MCF 10A (cell line): ENCODE data around the gene C1orf210. TPM values are rescaled to one million over a fixed set of nuclear protein-coding genes. Genes with fewer than 3 reads are reported as not detected.

Experiments used
- BruUV-seq: library from RNA; stranded (reverse); fragments of 400-500 nt; replicated peaks from 2 replicates; lab custom pipeline; 2021; lab: Mats Ljungman, UMichigan
- CTCF ChIA-PET: fragments of 300-600 bp; sonication (Branson Sonifier 250); formaldehyde crosslinking; extraction: SDS; loops from one replicate; lab custom pipeline; 2021; ENCODE audit warnings: antibody characterized with exemption, inconsistent platforms; lab: Yijun Ruan, JAX
- POLR2A ChIA-PET: fragments of 300-600, 350-650 bp; sonication (Branson Sonifier 250); formaldehyde crosslinking; extraction: SDS; loops from one replicate; lab custom pipeline; 2020; ENCODE audit warnings: antibody characterized with exemption, inconsistent platforms; lab: Yijun Ruan, JAX
- DNase-seq: peaks from one replicate; pipeline ENCODE4 v3.0.0-alpha.2; 2018; ENCODE audit not compliant: unreplicated experiment
- H3K27ac Mint-ChIP-seq: one replicate; pipeline ENCODE4 v1.8.0; 2022; ENCODE audit warnings: mild to moderate bottlenecking, low read depth, mixed read lengths; ENCODE audit not compliant: unreplicated experiment
- H3K27me3 Mint-ChIP-seq: one replicate; pipeline ENCODE4 v1.8.0; 2022; ENCODE audit warnings: mixed read lengths; ENCODE audit not compliant: insufficient read depth, unreplicated experiment
- H3K36me3 Mint-ChIP-seq: one replicate; pipeline ENCODE4 v1.8.0; 2022; ENCODE audit warnings: mild to moderate bottlenecking, moderate library complexity, mixed read lengths; ENCODE audit not compliant: insufficient read depth, unreplicated experiment
- H3K4me1 Mint-ChIP-seq: one replicate; pipeline ENCODE4 v1.8.0; 2022; ENCODE audit warnings: mixed read lengths; ENCODE audit not compliant: insufficient read depth, unreplicated experiment
- H3K4me3 Mint-ChIP-seq: one replicate; pipeline ENCODE4 v1.8.0; 2022; ENCODE audit warnings: mild to moderate bottlenecking, moderate library complexity, mixed read lengths; ENCODE audit not compliant: unreplicated experiment
- H3K9me3 Mint-ChIP-seq: one replicate; pipeline ENCODE4 v1.8.0; 2022; ENCODE audit warnings: mixed read lengths; ENCODE audit not compliant: unreplicated experiment
- CTCF ChIP-seq: fragments of 200-600 bp; IDR thresholded peaks from one replicate; pipeline ENCODE4 v1.8.0; 2022; ENCODE audit warnings: antibody characterized with exemption, mild to moderate bottlenecking; ENCODE audit not compliant: unreplicated experiment
- intact Hi-C: fragments of 100-400 bp; cut with micrococcal nuclease; formaldehyde crosslinking; loops from 2 replicates; pipeline ENCODE4 v1.14.1; 2022
- total RNA-seq: library from RNA; stranded (reverse); gene quantifications from 2 replicates; pipeline ENCODE4 v1.2.3, GENCODE V29; 2022

The C1orf210 gene
- total RNA-seq, 1 experiment from 2014 or later = 1.6 TPM

DNA sequence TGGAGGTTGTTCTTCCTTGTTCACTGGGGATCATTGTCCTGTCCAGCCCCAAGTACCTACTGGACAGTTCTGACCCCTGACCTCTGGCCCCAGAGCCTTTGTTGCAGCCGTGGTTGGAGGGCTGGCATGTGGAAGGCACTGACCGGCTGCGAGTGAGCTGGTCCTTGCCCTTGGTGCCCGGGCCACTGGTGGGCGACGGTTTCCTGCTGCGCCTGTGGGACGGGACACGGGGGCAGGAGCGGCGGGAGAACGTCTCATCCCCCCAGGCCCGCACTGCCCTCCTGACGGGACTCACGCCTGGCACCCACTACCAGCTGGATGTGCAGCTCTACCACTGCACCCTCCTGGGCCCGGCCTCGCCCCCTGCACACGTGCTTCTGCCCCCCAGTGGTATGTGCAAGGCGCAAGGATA, 26.8 kb upstream of the C1orf210 start:
- H3K36me3 Mint-ChIP-seq = no peaks in the 10 kb centered on the region
- CTCF ChIA-PET = interaction anchor here (1.1 kb wide), 1 partner anchor 27 kb away, joined by 3 read pairs; the partner anchor contains the start of gene C1orf210
- intact Hi-C loops = no loop called here

GRCh38 chr1:43311521-43311920, 26.1 kb upstream of the C1orf210 start:
- no peaks in the 10 kb centered on the region for H3K36me3 Mint-ChIP-seq
- ChIA-PET POLR2A (interaction anchor here (0.8 kb wide), 1 partner anchor 9 kb away, joined by 3 read pairs; no protein-coding TSS in a partner anchor), CTCF (interaction anchor here (1.1 kb wide), 1 partner anchor 26 kb away, joined by 3 read pairs; the partner anchor contains the start of gene C1orf210)
- no peak overlapping the region for H3K27ac Mint-ChIP-seq
- intact Hi-C loops = no loop called here
- no peak for TF ChIP-seq CTCF
- H3K4me1 Mint-ChIP-seq = no peaks in the 10 kb centered on the region
- peaks cover 2% of the 10 kb centered on the region for H3K27me3 Mint-ChIP-seq
- H3K4me3 Mint-ChIP-seq = no peak overlapping the region
- BruUV-seq = no TSS peak
- no peaks in the 10 kb centered on the region for H3K9me3 Mint-ChIP-seq
- no peak for DNase-seq

More for the DNA sequence above, 26.8 kb upstream of the C1orf210 start:
- TF ChIP-seq CTCF = no peak
- H3K4me3 Mint-ChIP-seq = no peak overlapping the region
- H3K9me3 Mint-ChIP-seq = no peaks in the 10 kb centered on the region
- peak overlapping the region; percentile 28 for H3K27ac Mint-ChIP-seq
- H3K4me1 Mint-ChIP-seq = no peaks in the 10 kb centered on the region
- no peak for DNase-seq
- no peaks in the 10 kb centered on the region for H3K27me3 Mint-ChIP-seq
- POLR2A ChIA-PET = interaction anchor here (0.8 kb wide), 1 partner anchor 8 kb away, joined by 3 read pairs; no protein-coding TSS in a partner anchor
- no TSS peak for BruUV-seq

GRCh38 chr1:43309405-43310025, 24.1 kb upstream of the C1orf210 start:
- Mint-ChIP-seq H3K4me3 (no peak overlapping the region), H3K27me3 (peaks cover 13% of the 10 kb centered on the region), H3K36me3 (no peaks in the 10 kb centered on the region), H3K4me1 (peaks cover 6% of the 10 kb centered on the region), H3K27ac (no peak overlapping the region), H3K9me3 (no peaks in the 10 kb centered on the region)
- DNase-seq = no peak
- intact Hi-C loops = no loop called here
- TF ChIP-seq CTCF = no peak
- no TSS peak for BruUV-seq
- POLR2A ChIA-PET = interaction anchor here (0.6 kb wide), 1 partner anchor 579 kb away, joined by 3 read pairs; no protein-coding TSS in a partner anchor
- CTCF ChIA-PET = no interaction called here

- intact Hi-C loops = no loop called here
- CTCF ChIA-PET = interaction anchor here (0.7 kb wide), 1 partner anchor 1973 kb away, joined by 3 read pairs; no protein-coding TSS in a partner anchor
- no peak for DNase-seq
- no peaks in the 10 kb centered on the region for H3K36me3 Mint-ChIP-seq
- peaks cover 13% of the 10 kb centered on the region for H3K27me3 Mint-ChIP-seq
- POLR2A ChIA-PET = no interaction called here
- peaks cover 6% of the 10 kb centered on the region for H3K4me1 Mint-ChIP-seq
- no peak overlapping the region for H3K27ac Mint-ChIP-seq
- BruUV-seq = no TSS peak
- no peak for TF ChIP-seq CTCF
- H3K9me3 Mint-ChIP-seq = no peaks in the 10 kb centered on the region
- H3K4me3 Mint-ChIP-seq = no peak overlapping the region
These were observed 23.4 kb upstream of the C1orf210 start for GRCh38 chr1:43308635-43309404.
